ENCODE data around the gene ARHGEF28.

Gene ARHGEF28

DNA sequence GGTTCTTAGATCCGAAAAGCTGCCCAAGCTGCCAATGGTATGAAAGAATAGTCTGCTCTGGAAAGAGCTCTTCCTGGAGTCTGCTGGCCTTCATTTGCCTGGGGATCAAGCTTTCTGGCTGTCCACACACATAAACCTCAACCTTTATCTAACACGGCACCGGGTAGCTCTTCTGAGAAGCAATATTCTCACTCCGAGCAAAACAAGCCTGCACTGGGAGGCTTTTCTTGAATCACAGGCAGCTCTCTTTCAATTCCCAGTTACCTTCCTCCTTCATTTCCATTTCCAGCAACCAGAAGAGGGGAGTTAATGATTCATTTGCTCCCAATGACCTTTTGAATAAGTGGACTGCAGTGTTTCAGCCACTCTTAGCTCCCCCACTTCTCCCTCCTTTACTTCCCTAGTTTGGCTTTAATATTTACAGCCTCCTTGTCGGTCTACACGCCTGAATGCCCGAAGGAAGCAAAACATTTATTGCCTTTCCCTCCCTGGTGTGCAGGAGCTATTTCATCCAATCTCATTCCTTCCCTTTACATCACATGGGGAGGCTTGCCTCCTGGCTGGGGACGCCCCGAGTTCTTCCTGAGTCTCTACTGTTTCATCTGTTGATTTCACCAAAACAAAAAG, 187.1 kb downstream of the ARHGEF28 start:
- no peak for DNase-seq (ENCODE audit: low read depth)
- H3K4me3 ChIP-seq (ENCODE audit: low read depth, low read length): no peak overlapping the region
- TF ChIP-seq, protein P1, sequence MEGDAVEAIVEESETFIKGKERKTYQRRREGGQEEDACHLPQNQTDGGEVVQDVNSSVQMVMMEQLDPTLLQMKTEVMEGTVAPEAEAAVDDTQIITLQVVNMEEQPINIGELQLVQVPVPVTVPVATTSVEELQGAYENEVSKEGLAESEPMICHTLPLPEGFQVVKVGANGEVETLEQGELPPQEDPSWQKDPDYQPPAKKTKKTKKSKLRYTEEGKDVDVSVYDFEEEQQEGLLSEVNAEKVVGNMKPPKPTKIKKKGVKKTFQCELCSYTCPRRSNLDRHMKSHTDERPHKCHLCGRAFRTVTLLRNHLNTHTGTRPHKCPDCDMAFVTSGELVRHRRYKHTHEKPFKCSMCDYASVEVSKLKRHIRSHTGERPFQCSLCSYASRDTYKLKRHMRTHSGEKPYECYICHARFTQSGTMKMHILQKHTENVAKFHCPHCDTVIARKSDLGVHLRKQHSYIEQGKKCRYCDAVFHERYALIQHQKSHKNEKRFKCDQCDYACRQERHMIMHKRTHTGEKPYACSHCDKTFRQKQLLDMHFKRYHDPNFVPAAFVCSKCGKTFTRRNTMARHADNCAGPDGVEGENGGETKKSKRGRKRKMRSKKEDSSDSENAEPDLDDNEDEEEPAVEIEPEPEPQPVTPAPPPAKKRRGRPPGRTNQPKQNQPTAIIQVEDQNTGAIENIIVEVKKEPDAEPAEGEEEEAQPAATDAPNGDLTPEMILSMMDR (conservative IDR thresholded peaks at IDR 0.05; ENCODE audit: low read depth, low read length): no peak

DNA sequence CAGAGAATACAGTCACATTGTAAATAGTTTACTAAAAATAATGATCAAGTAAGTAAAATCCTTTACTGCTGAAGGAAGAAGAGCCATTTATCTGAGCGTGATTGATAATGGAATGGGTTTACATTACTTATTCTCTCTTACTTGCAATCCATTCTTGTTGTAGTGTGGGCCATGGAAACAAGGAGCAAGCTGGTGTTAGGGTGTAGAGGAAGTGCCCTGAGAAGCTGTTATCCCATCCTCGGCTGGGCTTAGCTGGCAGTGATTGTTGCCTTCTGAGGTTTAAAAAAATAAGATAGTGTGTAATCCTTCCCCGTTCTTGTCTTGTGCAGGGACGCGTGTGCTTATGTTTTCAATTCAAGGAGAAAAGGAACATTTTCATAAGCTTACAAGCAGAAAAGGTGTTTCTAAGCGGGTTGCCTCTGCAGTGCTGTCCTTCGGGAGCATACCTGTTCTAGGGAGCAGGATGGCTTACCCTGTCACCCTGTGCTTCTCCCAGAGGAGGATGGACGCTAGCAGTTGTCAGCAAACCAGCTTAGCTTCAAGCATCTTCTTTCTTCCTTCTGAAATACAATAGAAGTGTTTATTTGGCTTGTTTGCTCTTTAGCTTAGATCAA, 188.3 kb downstream of the ARHGEF28 start:
- DNase-seq (ENCODE audit: low read depth): no peak
- H3K4me3 ChIP-seq (ENCODE audit: low read depth, low read length): no peak overlapping the region
- TF ChIP-seq, protein P1 (conservative IDR thresholded peaks at IDR 0.05; ENCODE audit: low read depth, low read length): no peak

- DNase-seq (ENCODE audit: low read depth): peak; percentile 44
- no peak overlapping the region for H3K4me3 ChIP-seq (ENCODE audit: low read depth, low read length)
Observed at GRCh38 chr5:73815631-73816030, 189.6 kb downstream of the ARHGEF28 start.

DNA sequence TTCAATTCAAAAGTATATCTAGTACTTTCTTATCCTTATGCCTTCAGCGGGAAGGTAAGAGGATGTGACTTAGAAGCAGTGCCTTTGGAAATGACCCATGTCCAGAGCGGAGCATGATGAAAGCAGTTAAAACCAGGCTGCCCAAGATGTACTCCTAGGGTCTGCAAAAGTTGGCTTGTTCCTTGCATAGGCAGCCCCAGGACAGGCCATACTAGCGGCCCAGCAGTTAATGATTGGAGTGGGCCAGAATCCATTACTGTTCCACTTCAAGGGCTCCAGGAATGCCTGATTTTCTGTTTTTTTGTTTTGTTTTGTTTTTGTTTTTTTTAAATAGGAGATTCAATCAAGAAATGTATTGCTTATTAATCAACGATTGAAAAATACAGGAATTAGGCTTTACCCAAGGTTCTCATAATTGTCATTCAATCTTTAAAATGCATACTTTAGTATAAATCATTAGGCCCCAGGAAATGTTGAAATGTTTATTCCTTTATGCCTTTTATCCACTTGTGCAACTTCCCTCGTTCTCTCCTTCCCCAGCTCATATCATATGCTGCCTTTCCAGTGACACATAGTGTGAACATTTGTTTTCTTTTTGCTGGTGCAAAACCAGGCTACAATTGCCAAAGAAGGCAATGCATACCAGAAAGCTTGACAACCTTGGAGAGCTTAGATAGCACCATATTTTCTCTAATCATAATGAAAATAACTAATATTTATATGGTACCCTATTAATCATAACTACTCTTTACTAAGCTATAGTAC, 190.8 kb downstream of the ARHGEF28 start:
- DNase-seq (ENCODE audit: low read depth): peak; percentile 95
- TF ChIP-seq, protein P1 (conservative IDR thresholded peaks at IDR 0.05; ENCODE audit: low read depth, low read length): no peak
- no peak overlapping the region for H3K4me3 ChIP-seq (ENCODE audit: low read depth, low read length)

More at GRCh38 chr5:73815631-73816030, 189.6 kb downstream of the ARHGEF28 start:
- TF ChIP-seq, protein P1 (conservative IDR thresholded peaks at IDR 0.05; ENCODE audit: low read depth, low read length): no peak

DNA sequence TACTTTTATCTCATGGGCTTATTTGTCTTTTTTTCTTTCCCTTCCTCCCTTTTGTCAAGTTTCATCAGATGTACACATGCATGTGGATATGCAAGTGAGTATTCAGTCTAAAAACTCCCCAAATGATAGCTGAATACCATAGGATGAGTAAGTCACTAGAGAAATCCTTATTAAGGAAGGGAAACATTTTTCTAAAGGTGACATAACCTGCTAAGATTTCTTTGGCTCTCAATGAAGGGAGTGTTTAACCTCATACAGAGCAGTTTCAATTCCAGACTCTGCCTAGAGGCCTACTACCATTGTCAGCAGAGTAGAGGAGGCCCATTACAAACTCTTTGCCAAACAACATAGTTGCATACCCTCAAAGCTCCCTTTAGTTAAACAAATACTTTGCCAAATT, 192.4 kb downstream of the ARHGEF28 start:
- TF ChIP-seq, protein P1 (conservative IDR thresholded peaks at IDR 0.05; ENCODE audit: low read depth, low read length): no peak
- no peak overlapping the region for H3K4me3 ChIP-seq (ENCODE audit: low read depth, low read length)

GRCh38 chr5:73820326-73820725, 194.3 kb downstream of the ARHGEF28 start:
- TF ChIP-seq, protein P1 (conservative IDR thresholded peaks at IDR 0.05; ENCODE audit: low read depth, low read length): no peak
- no peak overlapping the region for H3K4me3 ChIP-seq (ENCODE audit: low read depth, low read length)
- DNase-seq (ENCODE audit: low read depth): no peak

More for the DNA sequence above, 192.4 kb downstream of the ARHGEF28 start:
- DNase-seq (ENCODE audit: low read depth): peak; percentile 84
